ENCODE measurements around the gene CHD1L. TPM values are rescaled to one million over a fixed set of nuclear protein-coding genes. Genes with fewer than 3 reads are reported as not detected.
A peak's percentile ranks its signal among the peaks of the same experiment; 100 is the strongest.

CHD1L gene
- total and polyA plus RNA-seq, 4 donors, result 14.1 to 23.8 (median 21.1) TPM

DNA sequence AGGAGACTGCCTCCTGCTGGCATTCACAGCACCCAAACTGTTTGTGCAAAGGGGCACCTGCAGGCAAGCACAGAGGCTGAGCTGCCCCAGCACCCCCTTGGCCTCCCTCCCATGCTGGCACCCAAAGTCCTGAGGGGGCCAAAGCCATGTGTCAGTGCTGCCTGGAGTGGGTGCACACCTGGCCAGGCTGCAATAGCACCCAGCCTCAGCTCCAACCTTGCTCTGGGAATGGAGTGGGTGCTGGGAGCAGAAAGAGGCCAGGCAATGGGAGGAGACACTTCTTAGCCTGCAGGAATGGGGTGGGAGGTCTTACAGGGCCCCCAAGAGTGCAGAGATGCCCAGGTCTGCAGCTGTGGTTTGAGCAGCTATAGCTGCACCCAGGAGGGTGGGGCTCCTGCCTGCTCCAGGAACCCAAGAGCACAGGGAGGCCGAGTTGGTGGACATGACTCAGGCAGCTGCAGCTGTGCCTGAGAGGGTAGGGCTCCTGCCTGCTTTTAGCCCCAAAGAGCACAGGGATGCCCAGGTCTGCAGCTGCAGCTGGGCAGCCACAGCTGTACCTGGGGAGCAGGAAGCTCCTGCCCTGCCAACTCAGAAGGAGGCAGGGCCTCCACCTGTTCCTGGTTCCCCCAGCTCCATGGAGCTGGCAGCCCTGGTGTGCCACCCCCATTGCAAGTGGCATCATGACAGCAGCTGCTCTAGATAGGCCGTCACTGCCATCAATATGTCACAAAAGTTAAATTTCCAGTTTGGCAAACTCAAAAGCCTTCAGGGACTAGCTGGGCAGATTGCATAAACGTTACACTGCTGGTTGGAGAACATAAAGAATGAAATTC lies 5.3 kb upstream of the CHD1L start:
- Histone ChIP-seq H3K9me3 (ENCODE audit: control insufficient read depth in 4 of 4, low read length in 3 of 4) (no peaks in the 10 kb centered on the region), H3K4me1 (ENCODE audit: control insufficient read depth in 4 of 4, insufficient read depth in 4 of 4, low read length in 3 of 4) (peaks cover 16 to 63% (median 43%) of the 10 kb centered on the region in 4 donors), H3K36me3 (ENCODE audit: control insufficient read depth in 4 of 4, insufficient read depth in 3 of 4, low read depth in 1 of 4, low read length in 3 of 4) (no peaks in the 10 kb centered on the region), H3K27ac (ENCODE audit: low read depth in 1 of 2, low read length in 2 of 2) (peak overlapping the region; percentile 81 to 83), H3K4me3 (ENCODE audit: low read depth in 1 of 3, low read length in 3 of 3) (no peak overlapping the region), H3K27me3 (ENCODE audit: control insufficient read depth in 4 of 4, insufficient read depth in 4 of 4, low read length in 3 of 4) (no peaks in the 10 kb centered on the region), H3K9ac (ENCODE audit: low read depth in 1 of 2, low read length in 2 of 2) (peak overlapping the region in 1 of 2 donors; percentile 47)
- DNase-seq (ENCODE audit: low spot score), result no peak
- 24% methylated on average over 3 of the region's 3 CpGs for WGBS
- TF ChIP-seq RXRA (IDR thresholded peaks at IDR 0.05) (peak in 1 of 2 donors; percentile 8), RAD21 (IDR thresholded peaks at IDR 0.05) (no peak), FOXA2 (IDR thresholded peaks at IDR 0.05) (no peak), YY1 (IDR thresholded peaks at IDR 0.05) (no peak)
- TF ChIP-seq, protein P1, sequence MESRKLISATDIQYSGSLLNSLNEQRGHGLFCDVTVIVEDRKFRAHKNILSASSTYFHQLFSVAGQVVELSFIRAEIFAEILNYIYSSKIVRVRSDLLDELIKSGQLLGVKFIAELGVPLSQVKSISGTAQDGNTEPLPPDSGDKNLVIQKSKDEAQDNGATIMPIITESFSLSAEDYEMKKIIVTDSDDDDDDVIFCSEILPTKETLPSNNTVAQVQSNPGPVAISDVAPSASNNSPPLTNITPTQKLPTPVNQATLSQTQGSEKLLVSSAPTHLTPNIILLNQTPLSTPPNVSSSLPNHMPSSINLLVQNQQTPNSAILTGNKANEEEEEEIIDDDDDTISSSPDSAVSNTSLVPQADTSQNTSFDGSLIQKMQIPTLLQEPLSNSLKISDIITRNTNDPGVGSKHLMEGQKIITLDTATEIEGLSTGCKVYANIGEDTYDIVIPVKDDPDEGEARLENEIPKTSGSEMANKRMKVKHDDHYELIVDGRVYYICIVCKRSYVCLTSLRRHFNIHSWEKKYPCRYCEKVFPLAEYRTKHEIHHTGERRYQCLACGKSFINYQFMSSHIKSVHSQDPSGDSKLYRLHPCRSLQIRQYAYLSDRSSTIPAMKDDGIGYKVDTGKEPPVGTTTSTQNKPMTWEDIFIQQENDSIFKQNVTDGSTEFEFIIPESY (IDR thresholded peaks at IDR 0.05), result no peak
- TF ChIP-seq, protein P2, sequence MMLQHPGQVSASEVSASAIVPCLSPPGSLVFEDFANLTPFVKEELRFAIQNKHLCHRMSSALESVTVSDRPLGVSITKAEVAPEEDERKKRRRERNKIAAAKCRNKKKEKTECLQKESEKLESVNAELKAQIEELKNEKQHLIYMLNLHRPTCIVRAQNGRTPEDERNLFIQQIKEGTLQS (IDR thresholded peaks at IDR 0.05), result no peak

DNA sequence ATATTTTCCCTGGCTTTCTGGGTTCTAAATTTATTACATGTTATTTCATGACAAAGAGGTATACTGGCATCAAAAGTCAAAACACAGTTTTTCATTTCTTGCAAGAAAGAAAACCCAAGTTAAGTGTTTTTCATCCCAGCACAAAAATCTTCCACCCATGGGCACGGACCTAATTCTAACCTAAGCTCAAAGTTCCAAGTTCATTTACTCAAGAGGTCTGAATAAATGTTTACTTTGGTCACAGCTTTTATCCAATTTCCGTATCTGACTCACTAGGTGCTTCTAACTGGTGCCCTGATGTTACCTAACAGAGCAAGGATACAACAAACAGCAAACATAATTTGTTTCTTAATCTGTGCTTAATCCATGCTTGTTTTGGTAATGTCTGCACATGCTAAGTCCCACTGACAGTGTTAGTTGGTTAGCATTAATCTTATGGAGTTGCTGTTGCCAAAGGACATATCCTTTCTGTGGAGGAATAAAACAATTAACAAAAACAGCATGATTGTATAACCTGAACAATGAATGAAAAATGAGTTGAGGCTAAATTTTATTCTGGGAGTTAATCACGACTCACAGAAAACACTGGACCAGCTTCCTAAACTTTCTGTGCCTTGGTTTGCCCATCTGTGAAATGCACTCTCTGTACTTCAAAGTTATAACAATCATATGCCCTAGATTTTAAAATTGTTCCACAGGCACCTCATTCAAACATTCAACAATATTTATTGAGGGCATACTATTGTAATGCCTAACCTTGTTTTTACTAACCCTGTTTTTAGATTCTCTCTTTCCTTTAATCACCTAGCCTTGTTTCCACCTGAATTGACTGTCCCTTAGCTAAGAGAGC lies 4.2 kb upstream of the CHD1L start:
- DNase-seq (ENCODE audit: low spot score), result no peak
- Histone ChIP-seq H3K27ac (ENCODE audit: low read depth in 1 of 2, low read length in 2 of 2) (peak overlapping the region; percentile 81 to 90), H3K4me1 (ENCODE audit: control insufficient read depth in 4 of 4, insufficient read depth in 4 of 4, low read length in 3 of 4) (peaks cover 16 to 63% (median 43%) of the 10 kb centered on the region in 4 donors), H3K9ac (ENCODE audit: low read depth in 1 of 2, low read length in 2 of 2) (peak overlapping the region in 1 of 2 donors; percentile 75), H3K9me3 (ENCODE audit: control insufficient read depth in 4 of 4, low read length in 3 of 4) (no peaks in the 10 kb centered on the region), H3K27me3 (ENCODE audit: control insufficient read depth in 4 of 4, insufficient read depth in 4 of 4, low read length in 3 of 4) (no peaks in the 10 kb centered on the region), H3K4me3 (ENCODE audit: low read depth in 1 of 3, low read length in 3 of 3) (no peak overlapping the region), H3K36me3 (ENCODE audit: control insufficient read depth in 4 of 4, insufficient read depth in 3 of 4, low read depth in 1 of 4, low read length in 3 of 4) (no peaks in the 10 kb centered on the region)
- WGBS, result 29% methylated on average over 3 of the region's 3 CpGs
- peak; percentile 88 for TF ChIP-seq FOXA2 (IDR thresholded peaks at IDR 0.05)
- peak; percentile 90 for TF ChIP-seq FOXA1 (IDR thresholded peaks at IDR 0.05)
- peak; percentile 83 to 90 for TF ChIP-seq RXRA (IDR thresholded peaks at IDR 0.05)
- TF ChIP-seq GABPA (IDR thresholded peaks at IDR 0.05 in 1 of 2, conservative IDR thresholded peaks at IDR 0.05 in 1 of 2), result peak in 1 of 2 donors; percentile 28
- TF ChIP-seq YY1 (IDR thresholded peaks at IDR 0.05), result peak; percentile 52
- peak; percentile 96 to 97 for TF ChIP-seq HNF4A (conservative IDR thresholded peaks at IDR 0.05)
- peak; percentile 90 for TF ChIP-seq SP1 (IDR thresholded peaks at IDR 0.05)
- TF ChIP-seq, protein P3, sequence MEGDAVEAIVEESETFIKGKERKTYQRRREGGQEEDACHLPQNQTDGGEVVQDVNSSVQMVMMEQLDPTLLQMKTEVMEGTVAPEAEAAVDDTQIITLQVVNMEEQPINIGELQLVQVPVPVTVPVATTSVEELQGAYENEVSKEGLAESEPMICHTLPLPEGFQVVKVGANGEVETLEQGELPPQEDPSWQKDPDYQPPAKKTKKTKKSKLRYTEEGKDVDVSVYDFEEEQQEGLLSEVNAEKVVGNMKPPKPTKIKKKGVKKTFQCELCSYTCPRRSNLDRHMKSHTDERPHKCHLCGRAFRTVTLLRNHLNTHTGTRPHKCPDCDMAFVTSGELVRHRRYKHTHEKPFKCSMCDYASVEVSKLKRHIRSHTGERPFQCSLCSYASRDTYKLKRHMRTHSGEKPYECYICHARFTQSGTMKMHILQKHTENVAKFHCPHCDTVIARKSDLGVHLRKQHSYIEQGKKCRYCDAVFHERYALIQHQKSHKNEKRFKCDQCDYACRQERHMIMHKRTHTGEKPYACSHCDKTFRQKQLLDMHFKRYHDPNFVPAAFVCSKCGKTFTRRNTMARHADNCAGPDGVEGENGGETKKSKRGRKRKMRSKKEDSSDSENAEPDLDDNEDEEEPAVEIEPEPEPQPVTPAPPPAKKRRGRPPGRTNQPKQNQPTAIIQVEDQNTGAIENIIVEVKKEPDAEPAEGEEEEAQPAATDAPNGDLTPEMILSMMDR (IDR thresholded peaks at IDR 0.05; ENCODE audit: low read depth, low read length, missing input control), result no peak
- TF ChIP-seq, protein P4, sequence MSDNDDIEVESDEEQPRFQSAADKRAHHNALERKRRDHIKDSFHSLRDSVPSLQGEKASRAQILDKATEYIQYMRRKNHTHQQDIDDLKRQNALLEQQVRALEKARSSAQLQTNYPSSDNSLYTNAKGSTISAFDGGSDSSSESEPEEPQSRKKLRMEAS (IDR thresholded peaks at IDR 0.05), result peak; percentile 85
- TF ChIP-seq, protein P2 (IDR thresholded peaks at IDR 0.05), result peak; percentile 88
- TF ChIP-seq RAD21 (IDR thresholded peaks at IDR 0.05), result peak; percentile 49 to 53
- TF ChIP-seq JUND (IDR thresholded peaks at IDR 0.05), result peak; percentile 97
- TF ChIP-seq, protein P5, sequence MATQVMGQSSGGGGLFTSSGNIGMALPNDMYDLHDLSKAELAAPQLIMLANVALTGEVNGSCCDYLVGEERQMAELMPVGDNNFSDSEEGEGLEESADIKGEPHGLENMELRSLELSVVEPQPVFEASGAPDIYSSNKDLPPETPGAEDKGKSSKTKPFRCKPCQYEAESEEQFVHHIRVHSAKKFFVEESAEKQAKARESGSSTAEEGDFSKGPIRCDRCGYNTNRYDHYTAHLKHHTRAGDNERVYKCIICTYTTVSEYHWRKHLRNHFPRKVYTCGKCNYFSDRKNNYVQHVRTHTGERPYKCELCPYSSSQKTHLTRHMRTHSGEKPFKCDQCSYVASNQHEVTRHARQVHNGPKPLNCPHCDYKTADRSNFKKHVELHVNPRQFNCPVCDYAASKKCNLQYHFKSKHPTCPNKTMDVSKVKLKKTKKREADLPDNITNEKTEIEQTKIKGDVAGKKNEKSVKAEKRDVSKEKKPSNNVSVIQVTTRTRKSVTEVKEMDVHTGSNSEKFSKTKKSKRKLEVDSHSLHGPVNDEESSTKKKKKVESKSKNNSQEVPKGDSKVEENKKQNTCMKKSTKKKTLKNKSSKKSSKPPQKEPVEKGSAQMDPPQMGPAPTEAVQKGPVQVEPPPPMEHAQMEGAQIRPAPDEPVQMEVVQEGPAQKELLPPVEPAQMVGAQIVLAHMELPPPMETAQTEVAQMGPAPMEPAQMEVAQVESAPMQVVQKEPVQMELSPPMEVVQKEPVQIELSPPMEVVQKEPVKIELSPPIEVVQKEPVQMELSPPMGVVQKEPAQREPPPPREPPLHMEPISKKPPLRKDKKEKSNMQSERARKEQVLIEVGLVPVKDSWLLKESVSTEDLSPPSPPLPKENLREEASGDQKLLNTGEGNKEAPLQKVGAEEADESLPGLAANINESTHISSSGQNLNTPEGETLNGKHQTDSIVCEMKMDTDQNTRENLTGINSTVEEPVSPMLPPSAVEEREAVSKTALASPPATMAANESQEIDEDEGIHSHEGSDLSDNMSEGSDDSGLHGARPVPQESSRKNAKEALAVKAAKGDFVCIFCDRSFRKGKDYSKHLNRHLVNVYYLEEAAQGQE (IDR thresholded peaks at IDR 0.05), result peak; percentile 74
- TF ChIP-seq NR2F2 (IDR thresholded peaks at IDR 0.05), result peak; percentile 50
- TF ChIP-seq, protein P1 (IDR thresholded peaks at IDR 0.05), result peak; percentile 66
- TF ChIP-seq HNF4G (IDR thresholded peaks at IDR 0.05), result peak; percentile 90
- peak; percentile 35 for TF ChIP-seq TAF1 (conservative IDR thresholded peaks at IDR 0.05)
- TF ChIP-seq EGR1 (IDR thresholded peaks at IDR 0.05; ENCODE audit: low read depth in 2 of 2), result peak; percentile 15 to 76

All from liver (tissue), 9 donors.